IPS-18a (cell line): ENCODE data around the gene RIPK1.
"Not testable (repeated sequence)": the region's sequence is repeated elsewhere in the genome, so short reads cannot be mapped to it uniquely, and the experiment has no call there.

Source experiments
- H3K27ac ChIP-seq: one replicate; pipeline ENCODE4 v1.5.1; 2013; ENCODE audit warnings: low read length
- H3K27me3 ChIP-seq: one replicate; pipeline ENCODE4 v1.6.1; 2013; ENCODE audit warnings: mild to moderate bottlenecking, low read length; ENCODE audit not compliant: control insufficient read depth, insufficient read depth
- H3K36me3 ChIP-seq: one replicate; pipeline ENCODE4 v1.6.1; 2013; ENCODE audit warnings: low read depth, low read length; ENCODE audit not compliant: control insufficient read depth
- H3K4me1 ChIP-seq: one replicate; pipeline ENCODE4 v1.6.1; 2013; ENCODE audit warnings: low read depth, low read length; ENCODE audit not compliant: control insufficient read depth
- H3K4me3 ChIP-seq: one replicate; pipeline ENCODE4 v1.5.1; 2013; ENCODE audit warnings: low read length
- H3K9ac ChIP-seq: one replicate; pipeline ENCODE4 v1.6.1; 2013; ENCODE audit warnings: mild to moderate bottlenecking, low read length, moderate library complexity
- H3K9me3 ChIP-seq: one replicate; pipeline ENCODE4 v1.6.1; 2013; ENCODE audit warnings: low read depth, low read length; ENCODE audit not compliant: control insufficient read depth

The RIPK1 gene

DNA sequence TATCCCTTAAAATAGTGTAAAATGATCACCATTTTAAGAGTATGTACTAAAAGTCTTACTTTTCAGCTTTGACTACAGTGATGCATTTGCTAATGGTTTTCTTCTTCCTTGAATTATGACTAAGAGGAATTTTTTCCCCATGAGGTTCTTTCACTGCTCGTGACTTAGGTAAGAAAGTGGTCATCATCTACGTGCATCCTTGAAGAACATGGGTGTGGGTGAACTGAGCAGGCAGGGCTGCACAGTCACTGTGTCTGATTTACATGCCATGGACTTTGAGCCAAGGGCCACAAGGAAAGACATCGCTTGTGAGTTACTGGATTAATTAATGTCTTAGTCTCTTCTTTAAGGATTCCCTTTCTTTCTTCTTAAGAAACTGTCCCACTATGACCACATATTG, 35.3 kb upstream of the RIPK1 start:
- Histone ChIP-seq H3K27me3 (no peaks in the 10 kb centered on the region), H3K9me3 (no peaks in the 10 kb centered on the region), H3K9ac (no peak overlapping the region), H3K4me3 (no peak overlapping the region), H3K4me1 (peaks cover 10% of the 10 kb centered on the region), H3K27ac (no peak overlapping the region), H3K36me3 (no peaks in the 10 kb centered on the region)

DNA sequence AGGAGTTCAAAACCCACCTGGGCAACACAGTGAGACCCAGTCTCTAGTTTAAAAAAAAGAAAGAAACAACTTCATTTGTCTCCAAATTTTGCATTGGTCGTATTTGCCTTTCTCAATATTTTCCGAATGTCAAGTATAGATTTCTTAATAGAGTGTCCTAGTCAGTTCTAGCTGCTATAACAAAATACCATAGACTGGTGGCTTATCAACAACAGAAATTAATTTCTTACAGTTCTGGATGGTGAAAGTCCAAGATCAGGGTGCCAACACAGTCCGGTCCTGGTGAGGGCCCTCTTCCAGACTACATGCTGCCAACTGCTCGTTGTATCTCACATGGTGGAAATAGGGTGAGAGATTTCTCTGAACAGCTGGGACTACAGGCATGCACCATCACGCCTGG, 34.6 kb upstream of the RIPK1 start:
- no peaks in the 10 kb centered on the region for H3K27me3 ChIP-seq
- no peaks in the 10 kb centered on the region for H3K36me3 ChIP-seq
- H3K4me1 ChIP-seq = peaks cover 7% of the 10 kb centered on the region
- H3K9ac ChIP-seq = no peak overlapping the region
- H3K4me3 ChIP-seq = no peak overlapping the region
- H3K9me3 ChIP-seq = no peaks in the 10 kb centered on the region
- no peak overlapping the region for H3K27ac ChIP-seq

DNA sequence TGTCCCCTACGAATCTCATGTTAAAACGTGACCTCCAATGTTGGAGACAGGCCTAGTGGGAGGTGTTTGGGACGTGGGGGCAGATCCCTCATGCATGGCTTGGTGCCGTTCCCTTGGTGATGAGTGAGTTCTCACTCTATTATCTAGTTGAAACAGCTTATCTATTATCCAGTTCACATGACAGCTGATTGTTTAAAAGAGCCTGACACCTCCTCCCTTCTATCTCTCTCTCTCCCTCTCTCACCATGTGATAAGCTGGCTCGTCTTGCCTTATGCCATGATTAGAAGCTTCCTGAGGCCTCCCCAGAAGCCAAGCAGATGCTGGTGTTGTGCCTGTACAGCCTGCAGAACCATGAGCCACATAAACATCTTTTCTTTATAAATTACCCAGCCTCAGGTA, 32.9 kb upstream of the RIPK1 start:
- H3K9ac ChIP-seq = no peak overlapping the region
- H3K27me3 ChIP-seq = no peaks in the 10 kb centered on the region
- no peaks in the 10 kb centered on the region for H3K9me3 ChIP-seq
- no peak overlapping the region for H3K27ac ChIP-seq
- H3K36me3 ChIP-seq = no peaks in the 10 kb centered on the region
- no peak overlapping the region for H3K4me3 ChIP-seq
- H3K4me1 ChIP-seq = no peaks in the 10 kb centered on the region

DNA sequence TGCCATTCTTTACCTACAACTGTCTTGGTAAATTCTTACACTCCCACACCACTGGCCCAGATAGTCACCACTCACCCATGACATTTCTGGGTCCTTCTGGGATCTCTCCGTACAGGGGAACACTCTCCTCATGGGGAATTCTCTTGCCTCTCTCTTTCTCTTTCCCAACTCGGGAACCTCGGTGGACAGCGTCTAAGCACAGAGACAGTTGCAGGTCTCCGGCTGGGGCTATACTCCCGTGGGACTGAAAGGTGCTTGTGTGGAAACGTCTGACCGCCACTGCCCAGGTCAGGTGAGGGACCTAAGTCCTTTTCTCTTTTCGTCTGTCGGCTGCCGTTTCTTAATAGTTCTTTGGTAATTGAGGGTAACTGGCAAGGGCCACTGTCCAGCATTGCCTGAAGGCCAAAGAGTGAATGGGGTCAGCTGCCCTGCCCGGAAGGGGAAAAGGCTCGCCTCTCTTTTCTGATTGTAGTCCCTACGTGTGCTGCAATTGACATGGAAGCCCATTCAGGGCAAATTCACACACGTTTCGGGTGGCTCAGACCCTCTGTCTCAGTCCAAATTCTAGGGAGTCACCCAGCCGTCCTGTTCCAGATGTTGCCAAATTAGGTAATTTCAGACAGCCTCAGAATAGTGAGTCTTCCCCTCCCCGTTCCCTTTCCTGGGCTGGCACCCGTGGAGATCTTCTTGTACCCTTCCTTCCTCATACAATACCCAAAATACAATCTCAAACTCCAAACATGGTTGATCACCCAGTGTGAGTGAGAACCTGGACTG, 31.2 kb upstream of the RIPK1 start:
- Histone ChIP-seq H3K27me3 (no peaks in the 10 kb centered on the region), H3K36me3 (no peaks in the 10 kb centered on the region), H3K27ac (no peak overlapping the region), H3K4me3 (no peak overlapping the region), H3K9me3 (no peaks in the 10 kb centered on the region), H3K4me1 (peaks cover 5% of the 10 kb centered on the region), H3K9ac (no peak overlapping the region)

DNA sequence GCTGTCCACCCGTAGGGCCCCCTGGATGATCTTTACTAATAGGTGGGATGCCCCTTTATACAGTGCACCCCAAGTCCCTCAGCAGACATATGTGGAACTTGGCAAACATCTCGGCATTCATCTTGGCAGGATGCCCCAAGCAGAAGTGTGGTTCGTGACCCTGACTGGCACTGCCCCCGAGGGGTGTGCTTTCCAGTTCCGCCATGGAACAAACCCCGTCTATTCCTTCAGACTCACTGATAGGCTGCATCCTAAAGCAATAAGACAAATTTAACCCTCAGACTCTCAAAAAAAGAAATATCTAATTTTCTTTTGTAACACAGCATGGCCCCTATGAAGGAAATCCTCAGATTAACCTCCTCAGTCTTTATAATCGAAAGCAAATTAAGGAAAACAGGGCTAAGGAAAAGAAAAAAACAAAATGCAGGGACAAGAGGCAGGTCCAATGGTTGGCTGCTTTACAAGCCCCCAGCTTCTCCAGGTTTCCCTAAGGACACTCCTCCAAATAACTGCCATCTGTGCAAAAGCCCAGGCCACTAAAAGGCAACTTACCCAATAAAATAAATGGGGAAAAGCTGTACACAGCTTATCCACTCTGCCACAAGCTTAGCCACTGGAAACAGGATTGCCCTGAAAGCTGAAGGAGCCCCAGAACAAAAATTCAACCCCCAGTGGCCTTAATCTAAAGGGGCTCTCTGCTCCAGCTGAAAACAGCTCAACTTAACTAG, 30.5 kb upstream of the RIPK1 start:
- H3K4me3 ChIP-seq = no peak overlapping the region
- H3K9ac ChIP-seq = no peak overlapping the region
- no peaks in the 10 kb centered on the region for H3K9me3 ChIP-seq
- no peak overlapping the region for H3K27ac ChIP-seq
- no peaks in the 10 kb centered on the region for H3K36me3 ChIP-seq
- no peaks in the 10 kb centered on the region for H3K27me3 ChIP-seq
- peaks cover 5% of the 10 kb centered on the region for H3K4me1 ChIP-seq

GRCh38 chr6:3039384-3039783, 28.9 kb upstream of the RIPK1 start:
- no peaks in the 10 kb centered on the region for H3K9me3 ChIP-seq
- no peak overlapping the region for H3K27ac ChIP-seq
- H3K4me1 ChIP-seq = peaks cover 5% of the 10 kb centered on the region
- H3K36me3 ChIP-seq = no peaks in the 10 kb centered on the region
- H3K9ac ChIP-seq = no peak overlapping the region
- H3K27me3 ChIP-seq = no peaks in the 10 kb centered on the region
- H3K4me3 ChIP-seq = no peak overlapping the region

DNA sequence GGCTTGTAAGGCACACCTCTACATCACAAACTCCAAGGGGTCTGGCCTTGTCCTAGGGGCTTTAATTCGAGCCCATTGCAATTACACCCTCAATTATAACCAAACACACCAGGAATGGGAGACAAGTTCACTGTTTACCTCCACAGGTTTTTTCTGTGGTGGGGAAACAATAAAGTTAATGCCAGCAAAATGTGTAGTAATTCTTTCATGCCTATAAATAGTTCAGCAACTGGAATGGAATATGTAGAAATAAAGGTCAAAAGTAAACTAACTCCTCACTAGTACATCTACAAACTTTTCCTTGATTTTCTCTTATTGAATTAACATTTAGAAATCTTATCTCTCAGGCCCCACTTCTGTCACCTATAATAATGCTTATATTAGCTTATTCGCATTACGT, 27.1 kb upstream of the RIPK1 start:
- no peaks in the 10 kb centered on the region for H3K9me3 ChIP-seq
- H3K27ac ChIP-seq = no peak overlapping the region
- H3K4me1 ChIP-seq = peaks cover 5% of the 10 kb centered on the region
- no peaks in the 10 kb centered on the region for H3K27me3 ChIP-seq
- no peaks in the 10 kb centered on the region for H3K36me3 ChIP-seq
- no peak overlapping the region for H3K4me3 ChIP-seq
- no peak overlapping the region for H3K9ac ChIP-seq

GRCh38 chr6:3041606-3042005, 26.7 kb upstream of the RIPK1 start:
- Histone ChIP-seq H3K9ac (no peak overlapping the region), H3K27ac (no peak overlapping the region), H3K4me1 (peaks cover 5% of the 10 kb centered on the region), H3K36me3 (no peaks in the 10 kb centered on the region), H3K4me3 (no peak overlapping the region), H3K27me3 (no peaks in the 10 kb centered on the region), H3K9me3 (no peaks in the 10 kb centered on the region)

- H3K4me3 ChIP-seq = no peak overlapping the region
- H3K4me1 ChIP-seq = peaks cover 5% of the 10 kb centered on the region
- no peaks in the 10 kb centered on the region for H3K36me3 ChIP-seq
- no peak overlapping the region for H3K9ac ChIP-seq
- no peaks in the 10 kb centered on the region for H3K27me3 ChIP-seq
- H3K9me3 ChIP-seq = no peaks in the 10 kb centered on the region
- no peak overlapping the region for H3K27ac ChIP-seq
Observed at GRCh38 chr6:3045369-3045768, 22.9 kb upstream of the RIPK1 start.

- peaks cover 5% of the 10 kb centered on the region for H3K4me1 ChIP-seq
- H3K9me3 ChIP-seq = no peaks in the 10 kb centered on the region
- no peak overlapping the region for H3K4me3 ChIP-seq
- H3K27ac ChIP-seq = no peak overlapping the region
- H3K36me3 ChIP-seq = no peaks in the 10 kb centered on the region
- H3K27me3 ChIP-seq = no peaks in the 10 kb centered on the region
- H3K9ac ChIP-seq = no peak overlapping the region
Observed at GRCh38 chr6:3045777-3046176, 22.5 kb upstream of the RIPK1 start.

GRCh38 chr6:3046295-3046694, 22.0 kb upstream of the RIPK1 start:
- no peaks in the 10 kb centered on the region for H3K36me3 ChIP-seq
- peaks cover 5% of the 10 kb centered on the region for H3K4me1 ChIP-seq
- H3K27me3 ChIP-seq = no peaks in the 10 kb centered on the region
- no peak overlapping the region for H3K9ac ChIP-seq
- H3K27ac ChIP-seq = no peak overlapping the region
- H3K4me3 ChIP-seq = no peak overlapping the region
- no peaks in the 10 kb centered on the region for H3K9me3 ChIP-seq

DNA sequence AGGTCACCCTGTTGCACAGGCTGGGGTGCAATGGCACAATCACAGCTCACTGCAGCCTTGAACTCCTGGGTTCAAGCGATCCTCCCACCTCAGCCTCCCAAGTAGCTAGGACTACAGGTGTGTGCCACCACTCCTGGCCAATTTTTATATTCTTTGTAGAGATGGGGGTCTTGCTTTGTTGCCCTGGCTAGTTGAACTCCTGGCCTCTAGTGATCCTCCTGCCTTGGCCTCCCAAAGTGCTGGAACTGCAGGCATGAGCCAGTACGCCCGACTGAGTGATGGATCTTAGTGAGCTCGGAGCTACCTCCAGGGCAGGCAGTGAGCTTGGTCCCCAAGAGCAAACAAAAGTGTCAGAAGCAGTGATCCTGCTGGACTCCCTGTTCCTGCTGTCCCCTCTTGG, 20.3 kb upstream of the RIPK1 start:
- not testable (repeated sequence) for H3K27me3 ChIP-seq, H3K4me1 ChIP-seq, H3K9ac ChIP-seq

More for the DNA sequence above, 20.3 kb upstream of the RIPK1 start:
- not testable (repeated sequence) for H3K9me3 ChIP-seq, H3K36me3 ChIP-seq, H3K27ac ChIP-seq, H3K4me3 ChIP-seq
